HG02763 (cell line): Measurements from ENCODE around the gene NR1D1.
A peak's percentile ranks its signal among the peaks of the same experiment; 100 is the strongest.

Experiments used
- ATAC-seq: cut with Tn5 transposase; IDR thresholded peaks from one replicate; pipeline ENCODE4 v1.9.1; 2021; ENCODE audit warnings: mild to moderate bottlenecking, moderate library complexity; ENCODE audit not compliant: unreplicated experiment

The NR1D1 gene

DNA sequence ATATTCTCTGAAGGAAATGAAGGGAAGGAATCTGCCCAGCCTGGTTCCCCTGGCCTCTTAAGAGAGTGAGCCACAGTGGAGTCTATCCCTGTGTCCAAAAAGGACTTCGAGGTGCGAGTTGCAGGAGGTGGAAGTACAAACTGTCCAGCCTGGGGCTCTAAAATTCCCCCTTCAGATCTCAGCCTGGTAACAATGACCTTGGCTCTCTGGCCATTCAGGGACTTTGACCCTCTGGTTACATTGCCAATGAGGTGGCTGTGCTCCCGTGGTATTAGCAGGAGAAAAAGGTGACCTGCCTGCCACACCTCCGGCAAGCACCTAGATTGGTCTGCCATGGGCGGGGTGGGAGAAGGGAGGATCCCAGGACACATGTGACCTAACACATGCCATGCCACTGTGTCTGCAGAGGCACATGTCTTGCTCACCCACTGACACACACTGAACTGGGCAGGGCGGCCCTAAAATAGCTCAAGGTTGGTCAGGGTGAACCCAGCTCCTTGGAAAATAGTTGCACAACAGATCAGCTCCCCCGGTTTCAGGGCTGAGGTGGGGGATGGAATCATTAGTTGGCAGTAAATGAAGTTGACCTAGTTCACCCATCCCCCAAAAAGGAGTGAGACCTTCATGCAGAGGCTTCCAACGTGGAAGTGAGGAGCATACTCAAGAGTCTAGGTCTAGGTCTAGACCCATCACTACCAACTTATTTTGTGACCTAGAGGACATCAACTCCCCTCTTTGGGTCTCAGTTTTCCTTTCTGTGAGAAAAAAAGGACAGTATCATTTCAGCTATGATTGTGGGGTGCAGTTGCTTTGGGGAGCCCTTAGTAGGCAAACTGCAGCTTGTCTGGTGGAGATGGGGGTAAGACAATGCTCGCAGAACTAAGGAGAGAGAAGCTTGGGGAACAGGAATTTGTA lies 2.2 kb downstream of the NR1D1 start:
- no peak for ATAC-seq

DNA sequence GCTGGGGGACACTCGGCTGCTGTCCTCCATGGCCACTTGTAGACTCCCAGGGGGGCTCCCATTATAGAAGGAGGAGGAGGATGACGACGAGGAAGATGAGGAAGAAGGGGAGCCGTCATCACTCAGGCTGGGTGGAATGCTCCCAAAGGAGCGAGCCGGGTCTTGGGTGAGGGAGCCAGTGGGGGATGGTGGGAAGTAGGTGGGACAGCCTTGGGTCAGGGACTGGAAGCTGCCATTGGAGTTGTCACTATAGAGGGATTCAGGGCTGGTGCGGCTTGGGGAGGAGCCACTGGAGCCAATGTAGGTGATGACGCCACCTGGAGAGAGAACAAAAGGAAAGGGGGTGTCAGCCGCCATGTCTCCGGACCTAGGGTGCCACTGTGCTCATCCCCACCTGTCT lies 3.3 kb downstream of the NR1D1 start:
- no peak for ATAC-seq

DNA sequence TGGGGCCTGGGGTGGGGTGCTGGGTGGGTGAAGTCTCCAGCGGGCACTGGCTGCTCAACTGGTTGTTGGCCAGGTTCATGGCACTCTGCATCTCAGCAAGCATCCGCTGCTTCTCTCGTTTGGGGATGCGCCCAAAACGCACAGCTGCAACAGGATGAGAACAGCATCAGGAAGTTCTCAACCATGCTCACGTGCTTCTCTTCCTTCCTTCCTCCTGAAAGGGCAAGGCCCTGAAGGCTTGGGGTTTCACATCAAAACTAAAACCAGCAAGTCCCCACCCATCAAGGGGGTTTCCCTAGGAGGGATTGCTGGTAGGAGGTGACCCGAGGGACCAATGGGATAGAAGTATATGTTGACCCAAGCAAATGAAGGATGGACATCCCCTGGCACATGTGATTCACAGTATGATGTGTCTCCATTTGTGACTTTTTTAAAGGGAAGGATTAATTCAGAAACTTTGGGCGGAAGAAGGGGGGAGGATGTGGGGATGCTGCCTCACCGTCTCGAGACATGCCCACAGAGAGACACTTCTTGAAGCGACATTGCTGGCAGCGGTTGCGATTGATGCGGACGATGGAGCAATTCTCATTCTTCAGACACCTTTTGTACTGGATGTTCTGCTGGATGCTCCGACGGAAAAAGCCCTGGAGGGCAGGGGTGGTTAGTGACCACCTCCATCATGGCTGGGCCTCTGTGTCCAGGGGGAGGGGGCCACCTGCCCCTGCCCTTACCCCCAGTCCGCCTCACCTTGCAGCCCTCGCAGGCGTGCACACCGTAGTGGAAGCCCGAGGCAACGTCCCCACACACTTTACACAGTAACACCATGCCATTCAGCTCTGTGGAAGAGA lies 4.2 kb downstream of the NR1D1 start:
- ATAC-seq: peak; percentile 36

DNA sequence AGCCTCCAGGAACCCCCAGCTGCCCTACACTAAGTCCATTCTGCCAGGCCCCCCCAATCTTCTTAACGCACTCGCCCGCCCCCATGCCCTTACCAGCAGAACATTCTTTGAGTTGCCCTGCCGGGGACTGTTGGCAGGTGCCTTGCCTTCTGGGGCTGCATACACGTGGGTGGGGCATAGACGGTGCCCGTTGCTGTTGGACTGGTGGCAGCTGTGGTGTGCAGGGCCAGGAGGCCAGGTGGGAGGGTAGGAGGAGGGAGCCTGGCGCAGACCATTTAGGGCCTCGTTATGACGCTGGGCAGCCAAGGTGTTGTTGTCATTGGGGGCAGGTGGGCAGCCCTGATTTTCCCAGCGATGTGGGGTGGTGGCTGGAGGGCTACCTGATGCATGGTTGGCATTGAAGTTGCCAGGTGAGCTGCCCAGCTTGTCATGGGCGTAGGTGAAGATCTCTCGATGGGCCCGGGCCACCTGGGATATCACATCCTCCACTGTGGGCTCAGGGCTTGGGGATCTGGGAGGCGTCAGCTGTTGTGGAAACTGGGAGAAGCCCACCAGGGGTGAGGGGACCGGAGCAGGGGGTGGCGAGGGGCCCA lies 4.9 kb downstream of the NR1D1 start:
- no peak for ATAC-seq

DNA sequence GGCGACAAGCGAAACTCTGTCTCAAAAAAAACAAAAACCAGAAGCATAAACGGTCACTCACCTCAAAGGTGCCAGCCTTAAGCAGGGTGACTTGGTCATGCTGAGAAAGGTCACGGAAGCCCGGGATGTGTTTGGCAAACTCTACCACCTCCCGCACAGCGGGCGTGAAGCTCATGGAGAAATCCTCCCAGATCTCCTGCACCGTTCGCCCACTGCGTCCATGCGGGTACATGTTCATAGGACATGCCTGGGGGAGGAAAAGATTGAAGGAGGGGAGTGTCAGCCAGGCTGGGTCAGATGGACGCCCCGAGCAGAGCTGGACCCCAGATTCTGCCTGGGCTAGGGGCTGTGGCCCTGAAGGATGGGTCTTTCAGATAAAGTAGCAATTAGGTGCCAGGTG lies 5.5 kb downstream of the NR1D1 start:
- no peak for ATAC-seq

DNA sequence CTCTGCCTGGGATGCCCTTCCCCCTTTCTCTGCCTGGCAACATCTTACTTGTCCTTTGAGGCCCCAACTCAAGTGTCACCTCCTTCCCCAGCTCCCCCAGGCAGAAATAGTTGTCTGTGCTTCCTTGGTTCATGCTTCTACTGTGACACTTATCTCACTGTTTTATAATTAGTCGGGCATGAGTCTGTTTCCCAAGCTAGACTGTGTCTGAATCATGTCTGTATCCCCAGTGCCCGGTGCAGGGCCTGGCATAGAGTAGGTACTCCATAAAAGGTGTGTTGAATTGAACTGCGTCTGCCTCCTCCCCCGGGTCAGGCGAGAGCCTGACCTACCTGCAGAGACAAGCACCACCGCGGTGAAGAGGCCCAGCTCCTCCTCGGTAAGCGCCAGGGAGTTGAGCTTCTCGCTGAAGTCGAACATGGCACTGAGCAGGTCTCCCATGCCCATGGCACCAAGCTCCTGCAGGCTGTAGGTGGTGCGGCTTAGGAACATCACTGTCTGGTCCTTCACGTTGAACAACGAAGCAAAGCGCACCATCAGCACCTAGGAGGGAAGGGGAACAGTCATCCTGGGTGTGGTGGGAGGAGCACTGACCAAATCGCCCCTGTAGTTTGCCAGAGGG lies 6.7 kb downstream of the NR1D1 start:
- ATAC-seq: no peak

- no peak for ATAC-seq
Observed at GRCh38 chr17:40093005-40093579, 7.3 kb downstream of the NR1D1 start.

DNA sequence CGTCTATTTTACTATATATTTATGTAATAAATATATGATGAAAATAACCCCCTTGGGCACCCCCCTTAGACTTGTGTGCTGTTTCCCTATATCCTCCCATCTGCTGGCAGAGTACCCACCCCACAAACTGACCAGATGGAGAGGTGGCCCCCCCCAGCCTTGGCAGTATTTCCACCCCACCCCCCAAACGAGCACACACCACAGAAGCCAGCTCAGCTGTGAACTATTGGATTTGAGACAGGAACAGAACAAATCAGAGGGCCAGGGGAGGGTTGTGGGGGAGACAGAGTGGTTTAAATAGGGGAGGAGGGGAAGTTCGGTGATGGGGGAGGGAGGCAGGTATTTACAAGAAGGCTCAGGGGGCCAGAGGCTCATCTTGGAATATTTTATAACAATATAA lies 7.8 kb downstream of the NR1D1 start:
- no peak for ATAC-seq

DNA sequence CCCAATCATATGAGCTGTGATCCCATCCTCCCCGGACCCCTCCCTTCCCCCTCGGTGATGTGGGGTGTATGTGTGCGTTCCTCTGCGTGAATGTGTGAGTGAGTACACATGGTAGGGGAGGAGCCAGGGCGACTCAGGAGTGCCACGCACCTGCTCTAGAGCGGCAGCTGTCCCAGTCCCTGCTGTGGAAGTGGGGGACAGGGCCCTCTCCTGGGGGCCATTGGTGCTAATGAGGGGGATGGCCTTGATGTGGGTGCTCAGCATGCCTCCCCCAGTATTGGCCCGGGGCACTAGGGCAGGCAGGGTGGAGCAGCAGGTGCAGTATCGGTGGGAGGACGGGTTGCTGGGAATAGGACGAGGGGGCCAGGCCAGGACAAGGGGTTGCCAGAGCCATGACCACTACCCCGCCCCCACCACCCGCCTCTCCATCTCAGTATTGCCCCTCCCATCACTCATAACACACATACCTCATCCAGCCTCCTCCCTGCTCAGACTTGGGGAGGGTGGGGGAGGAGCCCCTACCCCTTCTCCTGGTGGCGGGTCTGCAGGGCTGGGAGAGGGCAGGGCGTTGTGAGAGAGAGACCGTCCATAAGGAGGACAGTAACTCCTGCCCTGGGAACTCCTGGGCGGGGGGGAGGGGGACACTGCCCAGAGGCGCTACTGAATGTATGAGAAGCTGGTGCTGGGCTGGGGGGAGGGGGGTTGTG lies 8.5 kb downstream of the NR1D1 start:
- no peak for ATAC-seq

DNA sequence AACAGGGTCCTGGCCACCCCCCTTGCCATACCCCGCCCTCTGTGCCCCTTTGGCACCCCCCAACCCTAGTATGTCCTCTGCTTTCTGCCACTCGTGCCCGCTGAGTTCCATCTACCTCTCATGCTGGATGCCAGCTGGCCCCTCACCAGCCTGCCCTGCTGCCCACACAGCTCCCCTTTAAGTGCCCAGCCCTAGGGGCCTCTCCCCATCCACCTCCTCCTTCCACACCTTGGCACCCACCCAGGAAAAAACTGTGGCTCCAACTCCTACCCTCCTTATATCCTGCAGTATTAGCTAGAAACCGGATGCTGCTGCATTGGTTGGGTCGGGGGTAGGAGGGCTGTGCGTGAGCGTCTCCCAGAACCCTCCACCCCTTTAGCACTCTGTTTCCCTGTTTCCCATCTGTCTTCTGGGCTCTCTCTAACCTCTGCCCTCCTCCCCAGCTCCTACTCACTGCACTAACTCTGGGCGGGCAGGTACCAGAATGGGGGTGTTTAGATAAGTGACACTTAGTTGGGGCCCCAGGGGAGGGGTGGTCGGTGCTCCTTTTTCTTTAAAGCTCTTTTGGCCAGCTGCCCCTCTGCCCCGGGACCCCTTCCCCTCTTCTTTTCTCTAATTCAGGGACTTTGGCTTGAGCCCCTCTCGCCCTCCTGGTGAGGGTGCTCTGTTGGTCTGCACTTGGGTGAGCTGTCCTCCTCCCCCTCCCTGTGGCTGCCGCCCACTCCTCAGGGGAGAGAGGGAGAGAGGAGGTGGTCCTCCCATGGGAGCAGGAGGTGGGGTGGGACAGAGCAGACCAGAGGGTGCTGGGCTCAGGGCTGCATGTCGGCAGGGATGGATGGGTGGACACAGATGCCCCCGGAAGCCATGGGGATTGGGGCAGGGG lies 9.9 kb downstream of the NR1D1 start:
- ATAC-seq: no peak

DNA sequence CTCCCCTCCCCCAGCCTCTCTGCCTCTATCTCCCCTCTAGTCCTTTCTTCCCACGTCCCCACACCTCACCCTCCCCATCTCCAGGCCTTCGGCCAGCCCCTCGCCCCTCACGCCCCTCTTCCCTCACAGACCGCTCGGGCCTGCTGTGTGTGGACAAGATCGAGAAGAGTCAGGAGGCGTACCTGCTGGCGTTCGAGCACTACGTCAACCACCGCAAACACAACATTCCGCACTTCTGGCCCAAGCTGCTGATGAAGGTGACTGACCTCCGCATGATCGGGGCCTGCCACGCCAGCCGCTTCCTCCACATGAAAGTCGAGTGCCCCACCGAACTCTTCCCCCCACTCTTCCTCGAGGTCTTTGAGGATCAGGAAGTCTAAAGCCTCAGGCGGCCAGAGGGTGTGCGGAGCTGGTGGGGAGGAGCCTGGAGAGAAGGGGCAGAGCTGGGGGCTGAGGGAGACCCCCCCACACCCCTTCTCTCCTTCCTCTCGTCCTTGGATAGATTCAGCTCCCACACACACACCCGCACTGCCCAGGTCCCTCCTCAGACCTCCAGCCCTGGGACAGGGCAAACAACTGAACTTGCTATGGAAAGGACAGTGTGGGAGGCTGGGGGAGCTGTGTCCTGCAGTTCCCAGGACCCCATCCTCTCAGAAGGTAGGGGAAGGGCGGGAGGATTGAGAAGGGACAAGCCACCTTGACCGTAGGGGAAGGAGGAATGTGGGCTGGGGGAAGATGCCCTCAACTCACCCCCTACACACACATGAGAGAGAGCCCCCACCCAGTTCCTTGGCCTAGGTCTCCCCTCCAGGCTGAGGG lies 11.1 kb downstream of the NR1D1 start:
- ATAC-seq: no peak

DNA sequence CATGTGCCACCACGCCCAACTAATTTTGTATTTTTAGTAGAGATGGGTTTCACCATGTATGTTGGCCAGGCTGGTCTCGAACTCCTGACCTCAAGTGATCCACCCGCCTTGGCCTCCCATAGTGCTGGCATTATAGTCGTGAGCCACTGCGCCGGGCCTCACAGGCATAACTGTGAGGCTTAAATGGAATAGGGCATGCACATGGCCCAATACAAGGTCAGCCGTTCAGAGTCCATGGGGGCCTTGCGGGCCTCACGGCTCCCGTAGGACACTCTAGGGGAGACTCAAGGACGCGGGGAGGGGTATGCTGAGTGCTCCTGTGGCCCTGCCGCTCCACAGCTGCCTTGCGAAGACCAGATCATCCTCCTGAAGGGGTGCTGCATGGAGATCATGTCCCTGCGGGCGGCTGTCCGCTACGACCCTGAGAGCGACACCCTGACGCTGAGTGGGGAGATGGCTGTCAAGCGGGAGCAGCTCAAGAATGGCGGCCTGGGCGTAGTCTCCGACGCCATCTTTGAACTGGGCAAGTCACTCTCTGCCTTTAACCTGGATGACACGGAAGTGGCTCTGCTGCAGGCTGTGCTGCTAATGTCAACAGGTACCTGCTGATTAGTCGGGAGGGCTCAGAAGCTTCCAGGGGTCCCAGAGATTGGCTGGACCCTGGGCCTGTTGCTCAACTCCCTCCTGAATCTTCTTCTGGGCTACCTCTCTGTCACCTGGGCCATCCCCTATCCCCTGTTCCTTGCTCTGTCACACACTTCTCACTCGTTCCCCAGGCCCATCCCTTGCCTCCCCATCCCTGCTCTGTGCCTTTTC lies 12.3 kb downstream of the NR1D1 start:
- no peak for ATAC-seq

- no peak for ATAC-seq
Observed at GRCh38 chr17:40087049-40087794, 13.2 kb downstream of the NR1D1 start.

- ATAC-seq: no peak
Observed at GRCh38 chr17:40086150-40087044, 14.0 kb downstream of the NR1D1 start.

- no peak for ATAC-seq
Observed at GRCh38 chr17:40084477-40084876, 15.9 kb downstream of the NR1D1 start.

DNA sequence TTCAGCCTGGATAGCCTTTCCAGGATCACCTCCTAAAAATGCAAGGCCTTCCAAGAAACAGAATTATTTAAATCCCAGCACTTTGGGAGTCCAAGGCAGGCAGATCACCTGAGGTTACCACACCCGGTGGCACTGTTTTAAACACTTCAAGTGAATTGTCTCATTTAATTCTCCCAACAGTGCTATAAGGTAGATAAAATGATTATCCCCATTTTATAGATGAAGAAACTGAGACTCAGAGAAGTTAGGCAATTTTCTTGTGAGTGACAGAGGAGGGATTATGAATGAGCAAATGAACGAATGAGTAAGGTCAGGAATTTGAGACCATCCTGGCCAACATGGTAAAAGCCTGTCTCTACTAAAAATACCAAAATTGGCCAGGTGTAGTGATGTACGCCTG lies 20.8 kb downstream of the NR1D1 start:
- ATAC-seq: no peak
